Measurements from ENCODE around the gene C1QTNF8.
A peak's percentile ranks its signal among the peaks of the same experiment; 100 is the strongest.

C1QTNF8 gene

GRCh38 chr16:1109648-1110047 lies 13.6 kb upstream of the C1QTNF8 start:
- no peak for DNase-seq (ENCODE audit: low read depth in 3 of 3, low spot score in 1 of 3)

GRCh38 chr16:1108299-1109252 lies 12.5 kb upstream of the C1QTNF8 start:
- no peak for DNase-seq (ENCODE audit: low read depth in 3 of 3, low spot score in 1 of 3)

DNA sequence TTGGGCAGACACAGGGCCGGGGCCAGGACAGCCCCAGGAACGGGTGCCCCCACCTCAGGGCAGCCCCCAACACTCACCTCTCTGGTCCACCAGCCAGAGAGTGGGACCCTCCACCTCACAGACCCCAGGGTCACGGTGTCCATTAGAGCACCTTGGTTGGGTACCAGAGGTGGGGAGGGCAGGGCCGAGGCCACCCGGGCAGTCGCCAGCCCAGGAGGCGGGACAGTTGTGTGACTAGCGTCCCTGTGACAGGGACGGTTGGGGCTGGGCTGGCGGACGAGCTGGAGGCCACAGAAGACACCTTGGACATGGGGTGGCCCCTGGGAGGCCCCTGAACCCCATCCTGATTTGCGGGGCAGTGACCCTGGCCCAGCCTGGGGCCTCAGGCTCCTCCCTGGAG lies 11.7 kb upstream of the C1QTNF8 start:
- DNase-seq (ENCODE audit: low read depth in 3 of 3, low spot score in 1 of 3): no peak

- no peak for DNase-seq (ENCODE audit: low read depth in 3 of 3, low spot score in 1 of 3)
Measured at GRCh38 chr16:1107141-1107540, 11.1 kb upstream of the C1QTNF8 start.

- no peak for DNase-seq (ENCODE audit: low read depth in 3 of 3, low spot score in 1 of 3)
Measured at GRCh38 chr16:1106659-1107058, 10.6 kb upstream of the C1QTNF8 start.

- peak in 1 of 3 donors; percentile 28 for DNase-seq (ENCODE audit: low read depth in 3 of 3, low spot score in 1 of 3)
Measured at GRCh38 chr16:1105888-1106620, 10.0 kb upstream of the C1QTNF8 start.

GRCh38 chr16:1103636-1103980 lies 7.6 kb upstream of the C1QTNF8 start:
- DNase-seq (ENCODE audit: low read depth in 3 of 3, low spot score in 1 of 3): no peak

GRCh38 chr16:1102921-1103635 lies 7.0 kb upstream of the C1QTNF8 start:
- DNase-seq (ENCODE audit: low read depth in 3 of 3, low spot score in 1 of 3): peak in 2 of 3 donors; percentile 53 to 70

- DNase-seq (ENCODE audit: low read depth in 3 of 3, low spot score in 1 of 3): no peak
Measured at GRCh38 chr16:1102333-1102700, 6.3 kb upstream of the C1QTNF8 start.

DNA sequence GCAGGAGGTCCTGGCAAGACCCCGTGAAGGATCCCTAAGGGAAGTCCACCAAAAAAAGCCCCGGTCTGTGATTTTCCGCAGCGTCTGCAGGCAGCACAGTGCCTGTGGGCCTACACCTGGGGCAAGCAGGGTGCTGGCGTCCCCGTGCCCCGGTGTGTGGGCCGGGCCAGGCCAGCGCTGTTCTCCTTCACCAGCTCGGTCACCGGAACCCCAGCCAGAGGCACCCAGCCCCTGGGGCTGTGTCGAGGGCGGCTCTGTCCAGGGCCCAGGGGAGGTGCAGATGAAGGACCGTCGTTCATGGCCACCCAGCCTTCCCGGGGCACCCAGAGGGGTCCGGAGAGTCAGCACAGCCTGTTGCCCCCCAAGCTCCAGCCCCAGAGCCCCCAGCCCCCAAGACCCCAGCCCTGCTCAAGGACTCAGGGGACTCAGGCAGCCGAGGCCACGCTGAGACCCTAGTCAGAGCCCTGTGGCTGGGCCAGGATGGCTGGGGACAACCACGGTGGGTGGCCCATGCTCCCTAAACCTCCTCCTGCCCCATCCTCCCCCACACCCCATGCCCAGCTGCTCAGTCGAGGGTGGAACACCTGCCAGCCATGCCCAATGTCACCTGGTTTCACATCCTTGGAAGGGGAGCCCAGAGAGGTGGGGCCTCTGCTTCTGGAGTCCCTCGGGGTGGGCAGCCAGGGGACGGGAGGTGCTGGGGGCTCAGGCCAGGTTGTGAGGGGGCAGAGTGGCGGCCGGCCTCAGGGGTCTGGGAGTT lies 5.7 kb upstream of the C1QTNF8 start:
- DNase-seq (ENCODE audit: low read depth in 3 of 3, low spot score in 1 of 3): no peak

DNA sequence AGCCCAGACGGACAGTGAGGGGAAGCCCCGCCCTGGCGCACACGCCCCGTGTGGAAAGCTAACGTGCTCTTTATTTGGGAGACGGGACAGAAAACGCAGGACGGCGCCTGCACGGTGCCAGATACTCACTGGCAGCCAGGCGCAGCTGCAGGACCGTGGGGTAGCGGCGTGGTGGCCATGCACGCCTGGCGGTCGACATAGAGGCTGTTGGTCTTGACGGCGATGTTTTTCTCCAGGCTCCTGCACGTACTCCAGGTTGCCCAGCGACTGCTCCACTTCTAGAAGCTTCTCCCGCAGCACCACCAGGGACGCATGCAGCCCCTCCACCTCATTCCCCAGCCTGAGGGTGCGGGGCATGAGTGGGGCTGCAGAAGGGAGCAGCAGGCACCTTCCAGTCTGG lies 5.1 kb upstream of the C1QTNF8 start:
- no peak for DNase-seq (ENCODE audit: low read depth in 3 of 3, low spot score in 1 of 3)

GRCh38 chr16:1100084-1100800 lies 4.2 kb upstream of the C1QTNF8 start:
- no peak for DNase-seq (ENCODE audit: low read depth in 3 of 3, low spot score in 1 of 3)

- DNase-seq (ENCODE audit: low read depth in 3 of 3, low spot score in 1 of 3): no peak
Measured at GRCh38 chr16:1099189-1100083, 3.4 kb upstream of the C1QTNF8 start.

- no peak for DNase-seq (ENCODE audit: low read depth in 3 of 3, low spot score in 1 of 3)
Measured at GRCh38 chr16:1098266-1098991, 2.4 kb upstream of the C1QTNF8 start.

DNA sequence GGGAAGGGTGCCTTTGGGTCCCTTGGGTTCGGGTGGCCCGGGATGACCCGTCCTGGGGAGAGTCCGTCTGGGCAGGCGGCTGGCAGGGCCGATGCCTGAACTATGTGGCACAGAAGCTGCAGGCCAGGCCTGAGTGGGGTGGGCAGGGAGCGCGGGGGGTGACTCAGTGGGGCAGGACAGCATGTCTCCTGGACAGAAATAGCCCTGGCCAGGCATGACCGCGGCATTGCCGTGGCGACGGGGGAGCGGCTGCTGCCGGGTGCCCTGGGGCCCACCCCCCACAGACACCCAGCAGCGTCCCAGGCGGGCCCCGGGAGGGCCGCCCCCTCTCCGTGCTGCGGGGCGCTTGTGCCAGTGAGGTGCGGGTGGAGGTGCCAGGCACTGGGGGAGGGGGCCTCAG lies 1.8 kb upstream of the C1QTNF8 start:
- no peak for DNase-seq (ENCODE audit: low read depth in 3 of 3, low spot score in 1 of 3)

- DNase-seq (ENCODE audit: low read depth in 3 of 3, low spot score in 1 of 3): no peak
Measured at GRCh38 chr16:1097156-1097555, 1.1 kb upstream of the C1QTNF8 start.

- no peak for DNase-seq (ENCODE audit: low read depth in 3 of 3, low spot score in 1 of 3)
Measured at GRCh38 chr16:1095450-1096168, 435 bp downstream of the C1QTNF8 start.
